Natural killer cell (primary cell): ENCODE results near the gene CASKIN2. TPM values are rescaled to one million over a fixed set of nuclear protein-coding genes. Genes with fewer than 3 reads are reported as not detected.

Source experiments
- ATAC-seq, 3 donors: fragments of 150-1000 bp in 2 of 3; fragments of 200-7000 bp in 1 of 3; cut with Tn5 transposase; 1 replicate in 1 of 3; 2 replicates in 2 of 3; pipeline ENCODE4 v1.10.0; 2021; ENCODE audit warnings: mild to moderate bottlenecking in 2 of 3, moderate library complexity in 2 of 3
- DNase-seq, 2 donors: peaks; one replicate each; pipeline versions ENCODE4 v3.0.0 to v3.0.0-alpha.2; 2013 to 2021; ENCODE audit warnings: mixed read lengths in 1 of 2
- H3K27ac ChIP-seq: one replicate; pipeline ENCODE4 v1.5.1; 2013; ENCODE audit warnings: mild to moderate bottlenecking, low read length
- H3K27me3 ChIP-seq: one replicate; pipeline ENCODE4 v1.6.1; 2013; ENCODE audit warnings: low read length; ENCODE audit not compliant: control insufficient read depth, insufficient read depth
- H3K36me3 ChIP-seq: one replicate; pipeline ENCODE4 v1.6.1; 2013; ENCODE audit warnings: low read length; ENCODE audit not compliant: control insufficient read depth, insufficient read depth
- H3K4me1 ChIP-seq: one replicate; pipeline ENCODE4 v1.6.1; 2013; ENCODE audit warnings: low read length; ENCODE audit not compliant: control insufficient read depth, insufficient read depth
- H3K4me3 ChIP-seq: one replicate; pipeline ENCODE4 v1.5.1; 2013; ENCODE audit warnings: low read length
- H3K9me3 ChIP-seq: one replicate; pipeline ENCODE4 v1.6.1; 2013; ENCODE audit warnings: low read length; ENCODE audit not compliant: control insufficient read depth, insufficient read depth
- H3K27ac Mint-ChIP-seq, 2 donors: one replicate each; pipeline ENCODE4 v1.8.0; 2022; ENCODE audit warnings: mild to moderate bottlenecking in 2 of 2, mixed read lengths in 2 of 2, moderate library complexity in 1 of 2
- H3K27me3 Mint-ChIP-seq, 2 donors: one replicate each; pipeline ENCODE4 v1.8.0; 2022; ENCODE audit warnings: low read depth in 2 of 2, mixed read lengths in 2 of 2
- H3K36me3 Mint-ChIP-seq: one replicate; pipeline ENCODE4 v1.8.0; 2022; ENCODE audit warnings: mixed read lengths
- H3K4me1 Mint-ChIP-seq, 2 donors: one replicate each; pipeline ENCODE4 v1.8.0; 2022; ENCODE audit warnings: mixed read lengths in 2 of 2
- H3K4me3 Mint-ChIP-seq: one replicate; pipeline ENCODE4 v1.8.0; 2022; ENCODE audit warnings: mild to moderate bottlenecking, moderate library complexity, mixed read lengths
- H3K9me3 Mint-ChIP-seq, 2 donors: one replicate each; pipeline ENCODE4 v1.8.0; 2022; ENCODE audit warnings: mixed read lengths in 2 of 2
- CTCF ChIP-seq: fragments of 200-600 bp; IDR thresholded peaks from one replicate; pipeline ENCODE4 v1.8.0; 2022; ENCODE audit warnings: antibody characterized with exemption
- WGBS: methylation state at CpG from one replicate; pipeline ENCODE4 v1.1.7; 2013; ENCODE audit warnings: missing lambda C conversion rate; ENCODE audit not compliant: insufficient coverage; 5-methylcytosine and 5-hydroxymethylcytosine counted together
- intact Hi-C: fragments of 100-400 bp; cut with micrococcal nuclease; formaldehyde crosslinking; loops from one replicate; pipeline ENCODE4 v1.14.2; 2022
- total RNA-seq, 4 donors: library from RNA; stranded (reverse); fragments of 120-200 nt in 1 of 4; gene quantifications; one replicate each; pipeline versions ENCODE4 v1.2.3 to v1.2.4, GENCODE V29; 2013 to 2022

Gene CASKIN2
- total RNA-seq, 3 donors from 2014 or later (not counting 1 experiment from before 2014, with no cell fraction given), result 0.49 to 1.8 (median 1.7) TPM

DNA sequence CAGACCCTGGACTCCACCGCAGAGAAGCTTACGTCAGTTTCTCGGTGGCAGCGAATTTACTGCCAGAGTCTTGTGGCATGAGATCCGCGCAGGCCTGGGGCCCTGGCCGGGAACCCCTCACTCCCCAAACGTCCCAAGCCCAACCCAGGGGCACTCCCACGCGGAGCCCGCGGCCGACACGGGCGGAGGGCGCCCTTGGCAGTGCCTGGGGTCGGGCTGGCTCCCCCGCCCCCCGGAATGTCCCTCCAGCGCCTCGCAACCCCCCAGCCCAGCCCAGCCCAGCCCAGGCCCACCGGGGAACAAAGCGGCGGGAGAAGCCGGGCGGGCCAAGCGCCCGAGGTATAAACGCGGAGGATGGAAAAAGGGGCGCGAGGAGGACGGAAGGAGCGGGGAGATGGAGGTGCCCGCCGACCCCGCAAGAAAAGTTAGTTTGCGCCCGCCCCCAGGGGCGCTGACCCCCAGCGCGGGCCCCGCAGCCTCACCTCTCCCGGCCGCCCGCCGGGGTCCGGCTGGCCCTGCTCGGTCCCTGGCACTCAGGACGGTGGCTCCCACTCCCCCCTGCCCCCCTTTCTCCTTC, 330 bp downstream of the CASKIN2 start:
- no peaks in the 10 kb centered on the region for H3K9me3 ChIP-seq
- Mint-ChIP-seq H3K9me3 (no peaks in the 10 kb centered on the region), H3K27me3 (no peaks in the 10 kb centered on the region), H3K4me1 (peaks cover 19 to 23% of the 10 kb centered on the region in 2 donors), H3K27ac (no peak overlapping the region), H3K4me3 (peak overlapping the region; percentile 17), H3K36me3 (no peaks in the 10 kb centered on the region)
- H3K4me3 ChIP-seq, result no peak overlapping the region
- ATAC-seq (no peak), DNase-seq (no peak)
- H3K4me1 ChIP-seq, result peaks cover 40% of the 10 kb centered on the region
- H3K27ac ChIP-seq, result no peak overlapping the region
- no peak for TF ChIP-seq CTCF
- intact Hi-C loops, result loop anchor here (5.0 kb wide), 2 partner anchors 72 to 228 kb away; partner anchors contain the start of genes MYO15B and SLC25A19
- no peaks in the 10 kb centered on the region for H3K27me3 ChIP-seq
- H3K36me3 ChIP-seq, result peaks cover 8% of the 10 kb centered on the region
- 6% methylated on average over 50 of the region's 50 CpGs for WGBS

DNA sequence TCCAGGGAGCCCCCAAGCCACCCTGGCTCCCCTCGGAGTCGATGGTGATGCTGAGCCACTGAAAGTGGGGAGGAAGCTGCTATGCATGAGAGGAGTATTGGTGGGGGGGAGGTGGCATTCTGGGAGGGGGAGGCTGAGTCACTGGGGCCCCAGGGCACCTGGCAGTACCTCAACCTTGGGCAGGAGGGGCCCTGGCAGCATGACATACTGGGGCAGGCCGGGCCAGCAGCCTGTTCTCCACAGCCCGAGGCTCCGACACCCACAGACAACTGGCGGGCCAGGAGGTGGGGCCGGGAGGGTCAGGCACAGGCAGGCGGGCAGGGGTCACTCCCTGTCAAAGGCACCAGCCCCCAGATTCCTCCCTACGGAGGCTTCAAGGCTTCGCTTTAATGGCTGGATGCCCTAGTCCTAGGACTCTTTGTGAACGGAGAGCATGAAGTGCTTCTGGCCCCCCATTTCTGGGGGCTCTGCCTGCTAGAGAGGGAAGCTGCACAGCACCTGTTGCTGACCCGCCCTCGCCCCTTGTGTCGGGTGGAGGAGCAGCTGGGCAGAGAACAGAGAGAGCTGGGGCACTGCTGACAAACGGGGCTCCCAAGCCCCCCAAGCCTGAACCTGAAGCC, 928 bp downstream of the CASKIN2 start:
- intact Hi-C loops, result no loop called here

DNA sequence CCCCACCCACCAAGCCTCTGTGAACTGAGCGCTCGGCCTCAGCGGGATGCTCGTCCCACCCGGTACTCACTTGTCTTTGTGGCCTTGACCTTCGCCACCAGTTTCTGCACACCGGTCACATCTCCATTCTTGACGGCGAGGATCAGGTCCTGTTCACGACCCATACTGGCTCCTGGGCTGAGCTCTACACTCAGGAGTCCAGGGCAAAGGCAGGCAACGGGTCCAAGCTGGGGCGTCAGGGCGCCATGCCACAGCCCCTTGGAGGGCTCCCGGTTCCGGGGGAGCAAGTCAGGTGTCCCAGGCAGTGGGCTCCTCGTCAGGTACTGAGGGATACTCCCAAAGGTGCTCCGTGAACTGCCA, 1.7 kb downstream of the CASKIN2 start:
- no peaks in the 10 kb centered on the region for H3K27me3 ChIP-seq
- H3K27me3 Mint-ChIP-seq, result no peaks in the 10 kb centered on the region
- H3K9me3 ChIP-seq, result no peaks in the 10 kb centered on the region
- no peak overlapping the region for H3K27ac ChIP-seq
- peaks cover 14 to 18% of the 10 kb centered on the region in 2 donors for H3K4me1 Mint-ChIP-seq
- WGBS, result 97% methylated on average over 17 of the region's 17 CpGs
- no peak for ATAC-seq
- H3K4me1 ChIP-seq, result peaks cover 31% of the 10 kb centered on the region
- no peak overlapping the region for H3K27ac Mint-ChIP-seq
- H3K4me3 ChIP-seq, result no peak overlapping the region
- no peak for TF ChIP-seq CTCF
- no peak overlapping the region for H3K4me3 Mint-ChIP-seq
- no peaks in the 10 kb centered on the region for H3K9me3 Mint-ChIP-seq
- intact Hi-C loops, result no loop called here
- no peaks in the 10 kb centered on the region for H3K36me3 ChIP-seq
- no peak for DNase-seq
- no peaks in the 10 kb centered on the region for H3K36me3 Mint-ChIP-seq

More for the DNA sequence above, 928 bp downstream of the CASKIN2 start:
- peaks cover 4% of the 10 kb centered on the region for H3K36me3 ChIP-seq
- no peak for TF ChIP-seq CTCF
- no peaks in the 10 kb centered on the region for H3K27me3 ChIP-seq
- Mint-ChIP-seq H3K27me3 (no peaks in the 10 kb centered on the region), H3K4me1 (peaks cover 19 to 23% of the 10 kb centered on the region in 2 donors), H3K4me3 (peak overlapping the region; percentile 55), H3K9me3 (no peaks in the 10 kb centered on the region), H3K27ac (no peak overlapping the region), H3K36me3 (no peaks in the 10 kb centered on the region)
- WGBS, result 70% methylated on average over 15 of the region's 15 CpGs
- peaks cover 39% of the 10 kb centered on the region for H3K4me1 ChIP-seq
- no peak overlapping the region for H3K4me3 ChIP-seq
- no peak overlapping the region for H3K27ac ChIP-seq
- no peak for DNase-seq
- H3K9me3 ChIP-seq, result no peaks in the 10 kb centered on the region
- ATAC-seq, result no peak
